ENCODE results near the gene EHMT1.

GRCh38 chr9:137705443-137705863 is 86.6 kb downstream of the EHMT1 start:
- TF ChIP-seq CTCF (IDR thresholded peaks at IDR 0.05): no peak
- no peak for TF ChIP-seq POLR2A (IDR thresholded peaks at IDR 0.05; ENCODE audit: low read length)
- no peak for TF ChIP-seq HOXA7 (CRISPR knock-in tag; IDR thresholded peaks at IDR 0.05)
- no peak for TF ChIP-seq EP300 (IDR thresholded peaks at IDR 0.05)
- no peak for TF ChIP-seq FOSL2 (IDR thresholded peaks at IDR 0.05)
- no peak for TF ChIP-seq FOSL2 (CRISPR knock-in tag; IDR thresholded peaks at IDR 0.05)
- no peak for TF ChIP-seq RFX5 (IDR thresholded peaks at IDR 0.05)
- TF ChIP-seq RAD21 (conservative IDR thresholded peaks at IDR 0.05 in 1 of 2, IDR thresholded peaks at IDR 0.05 in 1 of 2): no peak

Data from A549 (cell line).